ENCODE results near the gene CAPN15.

GRCh38 chr16:492211-492875 is 35.2 kb upstream of the CAPN15 start:
- TF ChIP-seq POLR2A (IDR thresholded peaks at IDR 0.05), result no peak
- no peak for TF ChIP-seq CTCF (IDR thresholded peaks at IDR 0.05)

All from right lobe of liver (tissue), 4 donors.